Panc1 (cell line): Measurements from ENCODE around the gene IFIT1B. TPM values are rescaled to one million over a fixed set of nuclear protein-coding genes. Genes with fewer than 3 reads are reported as not detected.

ENCODE experiments used
- ATAC-seq: fragments of 200-7000 bp; cut with Tn5 transposase; 2 replicates; pipeline ENCODE4 v1.9.1; 2020; ENCODE audit warnings: mild to moderate bottlenecking, moderate library complexity
- BruUV-seq: library from RNA; stranded (reverse); fragments of 400-500 nt; replicated peaks from 2 replicates; lab custom pipeline; 2021; lab: Mats Ljungman, UMichigan
- CTCF ChIA-PET: fragments of 300-600 bp; sonication (Branson Sonifier 250); formaldehyde crosslinking; loops from one replicate; lab custom pipeline; 2022; ENCODE audit warnings: antibody characterized with exemption; lab: Charles Lee
- POLR2A ChIA-PET: fragments of 300-600 bp; sonication (Branson Sonifier 250); formaldehyde crosslinking; loops from one replicate; lab custom pipeline; 2022; ENCODE audit warnings: antibody characterized with exemption; lab: Charles Lee
- DNase-seq: peaks from one replicate; pipeline ENCODE4 v3.0.0-alpha.2; 2010; ENCODE audit warnings: low read depth, low spot score
- H3K27ac ChIP-seq: 2 replicates; pipeline ENCODE4 v1.5.1; 2011; ENCODE audit warnings: mild to moderate bottlenecking, low read length, inconsistent platforms
- H3K27me3 ChIP-seq: fragments of 200-500 bp; sonication (Bioruptor generic); 2 replicates; pipeline ENCODE4 v1.6.0; 2014; ENCODE audit warnings: low read length, inconsistent platforms; ENCODE audit not compliant: control insufficient read depth, insufficient read depth
- H3K36me3 ChIP-seq: fragments of 200-500 bp; sonication (Bioruptor generic); 2 replicates; pipeline ENCODE4 v1.5.1; 2014; ENCODE audit warnings: inconsistent platforms, mild to moderate bottlenecking, low read length, moderate library complexity; ENCODE audit not compliant: control insufficient read depth, insufficient read depth
- H3K4me1 ChIP-seq: 2 replicates; pipeline ENCODE4 v1.5.1; 2011; ENCODE audit warnings: inconsistent platforms, mild to moderate bottlenecking, low read length, moderate library complexity; ENCODE audit not compliant: control insufficient read depth, insufficient read depth
- H3K4me3 ChIP-seq, 2 experiments: 2 replicates each; pipeline ENCODE4 v1.5.1; 2011 to 2012; ENCODE audit warnings: low read depth in 2 of 2, low read length in 2 of 2, mild to moderate bottlenecking in 2 of 2, inconsistent platforms in 1 of 2, moderate library complexity in 1 of 2
- H3K9me3 ChIP-seq: fragments of 200-500 bp; sonication (Bioruptor generic); 2 replicates; pipeline ENCODE4 v1.5.1; 2014; ENCODE audit warnings: low read depth, mild to moderate bottlenecking, inconsistent platforms, low read length, moderate library complexity; ENCODE audit not compliant: control insufficient read depth, insufficient read depth
- CTCF ChIP-seq: fragments of 450-650 bp; IDR thresholded peaks from 2 replicates; pipeline ENCODE4 v1.5.1; 2017; ENCODE audit warnings: mild to moderate bottlenecking
- POLR2AphosphoS5 ChIP-seq: IDR thresholded peaks from 2 replicates; pipeline ENCODE4 v1.6.1; 2012; ENCODE audit warnings: mild to moderate bottlenecking, low read depth, low read length, moderate library complexity
- SIN3A ChIP-seq: IDR thresholded peaks from 2 replicates; pipeline ENCODE4 v1.6.1; 2012; ENCODE audit warnings: low read depth, mild to moderate bottlenecking, low read length, moderate library complexity, borderline replicate concordance; ENCODE audit not compliant: insufficient read depth
- TCF7L2 ChIP-seq: IDR thresholded peaks from 2 replicates; pipeline ENCODE4 v1.6.1; 2011; ENCODE audit warnings: mild to moderate bottlenecking, low read depth, low read length, inconsistent platforms
- in situ Hi-C: cut with HindIII; loops from 2 replicates; pipeline ENCODE4 v1.10.0; 2016; ENCODE audit warnings: low sequenced_read_pairs, low pct_unique_long_range_greater_than_20kb
- intact Hi-C: fragments of 100-400 bp; cut with micrococcal nuclease; formaldehyde crosslinking; loops from one replicate; pipeline ENCODE4 v1.10.0; 2022; ENCODE audit not compliant: unreplicated experiment
- total RNA-seq: library from RNA; stranded (reverse); gene quantifications from one replicate; pipeline ENCODE4 v1.2.1, GENCODE V29; 2021; ENCODE audit not compliant: unreplicated experiment
- TF ChIP-seq, protein P1 (sequence below), 2 experiments: IDR thresholded peaks; 2 replicates each; pipeline ENCODE4 v1.6.1; 2011 to 2012; ENCODE audit warnings: low read depth in 2 of 2, control low read depth in 1 of 2, low read length in 1 of 2, mild to moderate bottlenecking in 1 of 2, moderate library complexity in 1 of 2; ENCODE audit not compliant: insufficient read depth in 1 of 2

Gene IFIT1B
- total RNA-seq, 1 experiment from 2014 or later = not detected

DNA sequence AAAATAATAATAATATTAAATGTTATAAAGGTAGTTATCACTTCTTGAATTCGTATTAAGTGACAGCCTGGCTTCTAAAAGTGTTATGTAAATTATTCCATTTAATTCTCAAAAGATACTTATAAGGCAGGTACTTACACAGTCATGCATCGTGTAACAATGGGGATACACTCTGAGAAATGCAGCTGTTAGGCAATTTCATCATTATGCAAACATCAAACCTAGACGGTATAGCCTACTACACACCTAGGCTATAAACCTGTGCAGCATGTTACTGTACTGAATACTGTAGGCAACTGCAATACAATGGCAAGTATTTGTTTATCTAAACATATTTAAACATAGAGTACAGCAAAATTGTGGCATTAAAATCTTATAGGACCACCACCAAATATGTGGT is 16.0 kb downstream of the IFIT1B start:
- CTCF ChIA-PET = interaction anchor here (0.5 kb wide), 1 partner anchor 19 kb away, joined by 3 read pairs; no protein-coding TSS in a partner anchor
- Histone ChIP-seq H3K27me3 (no peaks in the 10 kb centered on the region), H3K36me3 (no peaks in the 10 kb centered on the region), H3K4me3 (peak overlapping the region; percentile 49 to 91), H3K27ac (peak overlapping the region; percentile 82), H3K9me3 (no peaks in the 10 kb centered on the region), H3K4me1 (peaks cover 27% of the 10 kb centered on the region)
- intact Hi-C loops = no loop called here
- BruUV-seq = no TSS peak
- TF ChIP-seq POLR2AphosphoS5 = no peak
- TF ChIP-seq CTCF = no peak
- no peak for TF ChIP-seq SIN3A
- TF ChIP-seq TCF7L2 = no peak
- POLR2A ChIA-PET = no interaction called here
- DNase-seq (no peak), ATAC-seq (no peak)
- in situ Hi-C loops = no loop called here

- in situ Hi-C loops = no loop called here
- POLR2A ChIA-PET = interaction anchor here (0.7 kb wide), 1 partner anchor 68 kb away, joined by 4 read pairs; no protein-coding TSS in a partner anchor
These were observed 17.3 kb downstream of the IFIT1B start for GRCh38 chr10:89395141-89395540.

More at GRCh38 chr10:89395141-89395540, 17.3 kb downstream of the IFIT1B start:
- H3K27ac ChIP-seq = peak overlapping the region; percentile 52; the same call in 1 of the 2 replicates
- no peaks in the 10 kb centered on the region for H3K36me3 ChIP-seq
- no peaks in the 10 kb centered on the region for H3K9me3 ChIP-seq
- H3K27me3 ChIP-seq = no peaks in the 10 kb centered on the region
- DNase-seq = no peak
- no peak for ATAC-seq
- peaks cover 25% of the 10 kb centered on the region; the same call in 1 of the 2 replicates for H3K4me1 ChIP-seq
- CTCF ChIA-PET = no interaction called here
- TF ChIP-seq TCF7L2 = no peak
- TF ChIP-seq SIN3A = no peak
- TF ChIP-seq, protein P1, sequence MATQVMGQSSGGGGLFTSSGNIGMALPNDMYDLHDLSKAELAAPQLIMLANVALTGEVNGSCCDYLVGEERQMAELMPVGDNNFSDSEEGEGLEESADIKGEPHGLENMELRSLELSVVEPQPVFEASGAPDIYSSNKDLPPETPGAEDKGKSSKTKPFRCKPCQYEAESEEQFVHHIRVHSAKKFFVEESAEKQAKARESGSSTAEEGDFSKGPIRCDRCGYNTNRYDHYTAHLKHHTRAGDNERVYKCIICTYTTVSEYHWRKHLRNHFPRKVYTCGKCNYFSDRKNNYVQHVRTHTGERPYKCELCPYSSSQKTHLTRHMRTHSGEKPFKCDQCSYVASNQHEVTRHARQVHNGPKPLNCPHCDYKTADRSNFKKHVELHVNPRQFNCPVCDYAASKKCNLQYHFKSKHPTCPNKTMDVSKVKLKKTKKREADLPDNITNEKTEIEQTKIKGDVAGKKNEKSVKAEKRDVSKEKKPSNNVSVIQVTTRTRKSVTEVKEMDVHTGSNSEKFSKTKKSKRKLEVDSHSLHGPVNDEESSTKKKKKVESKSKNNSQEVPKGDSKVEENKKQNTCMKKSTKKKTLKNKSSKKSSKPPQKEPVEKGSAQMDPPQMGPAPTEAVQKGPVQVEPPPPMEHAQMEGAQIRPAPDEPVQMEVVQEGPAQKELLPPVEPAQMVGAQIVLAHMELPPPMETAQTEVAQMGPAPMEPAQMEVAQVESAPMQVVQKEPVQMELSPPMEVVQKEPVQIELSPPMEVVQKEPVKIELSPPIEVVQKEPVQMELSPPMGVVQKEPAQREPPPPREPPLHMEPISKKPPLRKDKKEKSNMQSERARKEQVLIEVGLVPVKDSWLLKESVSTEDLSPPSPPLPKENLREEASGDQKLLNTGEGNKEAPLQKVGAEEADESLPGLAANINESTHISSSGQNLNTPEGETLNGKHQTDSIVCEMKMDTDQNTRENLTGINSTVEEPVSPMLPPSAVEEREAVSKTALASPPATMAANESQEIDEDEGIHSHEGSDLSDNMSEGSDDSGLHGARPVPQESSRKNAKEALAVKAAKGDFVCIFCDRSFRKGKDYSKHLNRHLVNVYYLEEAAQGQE (IDR thresholded peaks at IDR 0.05; ENCODE audit: insufficient read depth in 1 of 2, low read depth in 2 of 2, low read length in 1 of 2) = no peak
- no peak for TF ChIP-seq CTCF
- TF ChIP-seq POLR2AphosphoS5 = no peak
- intact Hi-C loops = no loop called here
- no peak overlapping the region for H3K4me3 ChIP-seq
- BruUV-seq = no TSS peak
